Panc1 (cell line): ENCODE data around the gene PRAMEF1.
"Not testable (repeated sequence)": the region's sequence is repeated elsewhere in the genome, so short reads cannot be mapped to it uniquely, and the experiment has no call there.

Experiments used
- POLR2AphosphoS5 ChIP-seq: IDR thresholded peaks from 2 replicates; pipeline ENCODE4 v1.6.1; 2012; ENCODE audit warnings: mild to moderate bottlenecking, low read depth, low read length, moderate library complexity
- SIN3A ChIP-seq: IDR thresholded peaks from 2 replicates; pipeline ENCODE4 v1.6.1; 2012; ENCODE audit warnings: low read depth, mild to moderate bottlenecking, low read length, moderate library complexity, borderline replicate concordance; ENCODE audit not compliant: insufficient read depth

GRCh38 chr1:12784729-12785128 lies 6.5 kb upstream of the PRAMEF1 start:
- TF ChIP-seq SIN3A, POLR2AphosphoS5: not testable (repeated sequence)
